ENCODE measurements around the gene MINDY3. TPM values are rescaled to one million over a fixed set of nuclear protein-coding genes. Genes with fewer than 3 reads are reported as not detected.

MINDY3 gene
- total and polyA plus RNA-seq, 2 donors from 2014 or later = 22.2 to 31.5 TPM

DNA sequence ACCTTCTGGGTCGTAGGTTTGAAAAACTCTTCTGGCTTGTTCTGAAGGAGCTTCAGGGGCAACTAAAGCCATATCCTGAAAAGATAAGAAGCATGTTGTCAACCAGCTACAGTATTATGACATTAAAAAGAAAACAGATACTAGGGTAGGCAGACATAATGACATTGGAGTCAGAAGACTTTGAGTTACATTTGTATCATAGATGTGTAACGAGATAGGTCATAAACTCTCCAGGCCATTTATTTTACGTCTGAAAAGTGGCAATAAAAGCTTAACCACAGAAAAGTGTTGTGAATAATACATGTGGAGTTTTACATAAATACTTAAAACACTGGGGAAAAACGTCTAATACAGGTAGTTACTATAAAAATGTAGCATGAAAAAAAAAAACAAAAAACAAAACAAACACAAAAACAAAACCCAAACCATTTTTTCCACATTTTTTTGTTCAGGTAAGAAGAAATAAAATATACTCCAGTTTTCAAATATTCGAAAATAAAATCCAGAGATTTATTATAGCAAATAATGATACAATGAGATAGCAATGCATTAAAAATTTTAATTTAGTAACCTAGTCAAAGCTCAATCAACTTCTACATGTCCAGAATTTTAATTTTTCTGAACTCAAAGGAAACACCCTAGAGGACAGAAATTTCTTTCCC, 64.1 kb downstream of the MINDY3 start:
- Histone ChIP-seq H3K27ac (ENCODE audit: low read depth in 2 of 2, low read length in 2 of 2) (no peak overlapping the region), H3K4me1 (ENCODE audit: control insufficient read depth in 2 of 3, insufficient read depth in 2 of 3, low read depth in 1 of 3, low read length in 3 of 3) (peaks cover 0 to 2% (median 0%) of the 10 kb centered on the region in 3 donors), H3K27me3 (ENCODE audit: control insufficient read depth, insufficient read depth, low read length) (no peaks in the 10 kb centered on the region), H3K9me3 (ENCODE audit: control insufficient read depth in 2 of 3, insufficient read depth in 1 of 3, low read length in 3 of 3) (peaks cover 0 to 10% (median 1%) of the 10 kb centered on the region in 3 donors), H3K9ac (ENCODE audit: low read length in 3 of 3) (no peak overlapping the region), H3K36me3 (ENCODE audit: control insufficient read depth in 2 of 3, insufficient read depth in 3 of 3, low read length in 3 of 3) (peaks cover 0 to 5% (median 0%) of the 10 kb centered on the region in 3 donors), H3K4me3 (ENCODE audit: low read length in 3 of 3) (no peak overlapping the region)
- intact Hi-C loops (cut with DNase I) = no loop called here
- DNase-seq = no peak
- FAIRE-seq = peak; percentile 55
- TF ChIP-seq, protein P1, sequence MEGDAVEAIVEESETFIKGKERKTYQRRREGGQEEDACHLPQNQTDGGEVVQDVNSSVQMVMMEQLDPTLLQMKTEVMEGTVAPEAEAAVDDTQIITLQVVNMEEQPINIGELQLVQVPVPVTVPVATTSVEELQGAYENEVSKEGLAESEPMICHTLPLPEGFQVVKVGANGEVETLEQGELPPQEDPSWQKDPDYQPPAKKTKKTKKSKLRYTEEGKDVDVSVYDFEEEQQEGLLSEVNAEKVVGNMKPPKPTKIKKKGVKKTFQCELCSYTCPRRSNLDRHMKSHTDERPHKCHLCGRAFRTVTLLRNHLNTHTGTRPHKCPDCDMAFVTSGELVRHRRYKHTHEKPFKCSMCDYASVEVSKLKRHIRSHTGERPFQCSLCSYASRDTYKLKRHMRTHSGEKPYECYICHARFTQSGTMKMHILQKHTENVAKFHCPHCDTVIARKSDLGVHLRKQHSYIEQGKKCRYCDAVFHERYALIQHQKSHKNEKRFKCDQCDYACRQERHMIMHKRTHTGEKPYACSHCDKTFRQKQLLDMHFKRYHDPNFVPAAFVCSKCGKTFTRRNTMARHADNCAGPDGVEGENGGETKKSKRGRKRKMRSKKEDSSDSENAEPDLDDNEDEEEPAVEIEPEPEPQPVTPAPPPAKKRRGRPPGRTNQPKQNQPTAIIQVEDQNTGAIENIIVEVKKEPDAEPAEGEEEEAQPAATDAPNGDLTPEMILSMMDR (IDR thresholded peaks at IDR 0.05; ENCODE audit: borderline replicate concordance, extremely low read depth, insufficient read depth) = no peak

DNA sequence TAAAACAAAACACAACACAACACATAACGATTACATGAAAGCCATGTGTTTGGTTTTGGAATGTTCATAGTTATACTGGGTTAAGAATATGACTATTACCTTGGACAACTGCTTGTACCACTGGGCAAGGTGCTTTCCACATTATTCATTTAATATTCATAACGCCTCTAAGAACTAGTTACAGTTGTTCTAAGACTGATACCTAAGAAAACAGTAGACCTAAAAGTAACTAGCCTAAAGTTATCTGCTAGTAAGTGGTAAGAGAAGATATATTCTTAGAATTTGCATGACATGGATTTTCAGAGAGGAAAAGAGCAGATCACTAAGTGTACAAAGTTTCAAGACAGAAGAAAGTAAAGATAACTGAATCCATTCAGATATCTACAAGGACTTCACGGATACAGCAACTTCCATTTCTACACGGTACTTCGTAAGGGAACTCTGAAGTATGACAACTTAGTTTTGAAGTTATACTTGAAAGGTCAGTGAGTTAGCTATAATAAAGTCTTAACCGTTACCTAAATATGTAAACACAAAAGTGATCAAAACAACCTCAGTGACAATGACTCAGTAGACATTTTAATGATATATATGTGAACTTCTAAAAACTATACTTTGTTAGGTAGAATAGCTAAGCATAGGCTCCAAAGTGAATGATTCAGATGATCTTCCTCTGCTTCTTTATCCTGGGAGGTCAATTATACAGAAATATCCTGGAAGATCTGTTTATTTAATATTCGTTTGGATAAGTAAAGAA, 65.1 kb downstream of the MINDY3 start:
- TF ChIP-seq, protein P1 (IDR thresholded peaks at IDR 0.05; ENCODE audit: borderline replicate concordance, extremely low read depth, insufficient read depth) = no peak
- no peak for FAIRE-seq
- Histone ChIP-seq H3K4me1 (ENCODE audit: control insufficient read depth in 2 of 3, insufficient read depth in 2 of 3, low read depth in 1 of 3, low read length in 3 of 3) (peaks cover 0 to 2% (median 0%) of the 10 kb centered on the region in 3 donors), H3K9me3 (ENCODE audit: control insufficient read depth in 2 of 3, insufficient read depth in 1 of 3, low read length in 3 of 3) (peaks cover 0 to 1% (median 0%) of the 10 kb centered on the region in 3 donors), H3K27ac (ENCODE audit: low read depth in 2 of 2, low read length in 2 of 2) (no peak overlapping the region), H3K9ac (ENCODE audit: low read length in 3 of 3) (no peak overlapping the region), H3K36me3 (ENCODE audit: control insufficient read depth in 2 of 3, insufficient read depth in 3 of 3, low read length in 3 of 3) (peaks cover 0 to 4% (median 0%) of the 10 kb centered on the region in 3 donors), H3K4me3 (ENCODE audit: low read length in 3 of 3) (no peak overlapping the region), H3K27me3 (ENCODE audit: control insufficient read depth, insufficient read depth, low read length) (no peaks in the 10 kb centered on the region)
- no peak for DNase-seq
- intact Hi-C loops (cut with DNase I) = no loop called here

DNA sequence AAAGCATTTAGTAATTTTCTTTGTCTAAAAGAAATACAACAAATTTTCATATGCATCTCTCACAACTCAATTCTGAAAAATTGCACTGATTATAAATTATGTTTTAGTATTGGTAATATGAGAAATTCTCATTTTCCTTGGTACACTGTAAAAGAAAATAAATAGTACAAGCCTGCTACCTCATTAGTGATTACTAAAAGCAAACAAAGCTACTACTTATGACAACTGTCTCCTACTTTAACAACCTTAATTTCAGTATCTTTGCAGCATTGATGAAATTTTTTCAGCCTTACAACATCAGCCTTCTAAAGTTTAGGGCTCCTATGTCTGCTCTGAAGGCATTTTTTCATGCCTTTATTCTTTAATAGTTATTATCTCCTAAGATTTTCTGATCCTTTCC, 65.7 kb downstream of the MINDY3 start:
- H3K4me1 ChIP-seq (ENCODE audit: control insufficient read depth in 2 of 3, insufficient read depth in 2 of 3, low read depth in 1 of 3, low read length in 3 of 3) = peaks cover 0 to 2% (median 0%) of the 10 kb centered on the region in 3 donors
- peaks cover 0 to 3% (median 0%) of the 10 kb centered on the region in 3 donors for H3K36me3 ChIP-seq (ENCODE audit: control insufficient read depth in 2 of 3, insufficient read depth in 3 of 3, low read length in 3 of 3)
- TF ChIP-seq, protein P1 (IDR thresholded peaks at IDR 0.05; ENCODE audit: borderline replicate concordance, extremely low read depth, insufficient read depth) = no peak
- FAIRE-seq (no peak), DNase-seq (no peak)
- no peaks in the 10 kb centered on the region for H3K27me3 ChIP-seq (ENCODE audit: control insufficient read depth, insufficient read depth, low read length)
- no peak overlapping the region for H3K9ac ChIP-seq (ENCODE audit: low read length in 3 of 3)
- peaks cover 0 to 1% (median 0%) of the 10 kb centered on the region in 3 donors for H3K9me3 ChIP-seq (ENCODE audit: control insufficient read depth in 2 of 3, insufficient read depth in 1 of 3, low read length in 3 of 3)
- intact Hi-C loops (cut with DNase I) = no loop called here
- H3K4me3 ChIP-seq (ENCODE audit: low read length in 3 of 3) = no peak overlapping the region
- H3K27ac ChIP-seq (ENCODE audit: low read depth in 2 of 2, low read length in 2 of 2) = no peak overlapping the region
